NOMO-1 (cell line): ENCODE data around the gene REPS1.
"Not testable (repeated sequence)": the region's sequence is repeated elsewhere in the genome, so short reads cannot be mapped to it uniquely, and the experiment has no call there.

Source experiments
- DNase-seq, 2 experiments: peaks; one replicate each; lab custom pipeline; 2025; ENCODE audit not compliant: unreplicated experiment in 2 of 2; lab: John Stamatoyannopoulos, UW

The REPS1 gene

GRCh38 chr6:139007428-139007827, 19.4 kb upstream of the REPS1 start:
- no peak for DNase-seq

GRCh38 chr6:139006477-139006876, 18.4 kb upstream of the REPS1 start:
- DNase-seq: no peak

DNA sequence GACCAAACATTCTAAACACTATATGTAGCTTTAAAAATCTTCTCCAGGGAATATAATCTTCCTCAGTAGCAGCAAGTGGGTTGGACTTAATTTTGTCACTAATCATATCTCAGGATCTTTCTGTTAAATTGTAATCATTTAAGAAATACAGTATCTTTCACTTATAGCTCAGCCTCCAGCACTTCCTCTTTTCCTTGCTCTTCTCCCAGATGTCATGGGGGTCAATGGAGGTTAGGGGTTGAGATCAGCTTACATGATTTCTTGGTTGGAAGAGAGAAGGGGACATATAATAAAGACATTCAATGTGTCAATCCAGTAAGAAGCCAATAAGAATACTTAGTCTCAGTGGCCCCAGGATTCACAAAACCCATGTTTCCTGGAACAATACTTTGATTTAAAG, 15.7 kb upstream of the REPS1 start:
- peak in 1 of 2 experiments; percentile 58 for DNase-seq

DNA sequence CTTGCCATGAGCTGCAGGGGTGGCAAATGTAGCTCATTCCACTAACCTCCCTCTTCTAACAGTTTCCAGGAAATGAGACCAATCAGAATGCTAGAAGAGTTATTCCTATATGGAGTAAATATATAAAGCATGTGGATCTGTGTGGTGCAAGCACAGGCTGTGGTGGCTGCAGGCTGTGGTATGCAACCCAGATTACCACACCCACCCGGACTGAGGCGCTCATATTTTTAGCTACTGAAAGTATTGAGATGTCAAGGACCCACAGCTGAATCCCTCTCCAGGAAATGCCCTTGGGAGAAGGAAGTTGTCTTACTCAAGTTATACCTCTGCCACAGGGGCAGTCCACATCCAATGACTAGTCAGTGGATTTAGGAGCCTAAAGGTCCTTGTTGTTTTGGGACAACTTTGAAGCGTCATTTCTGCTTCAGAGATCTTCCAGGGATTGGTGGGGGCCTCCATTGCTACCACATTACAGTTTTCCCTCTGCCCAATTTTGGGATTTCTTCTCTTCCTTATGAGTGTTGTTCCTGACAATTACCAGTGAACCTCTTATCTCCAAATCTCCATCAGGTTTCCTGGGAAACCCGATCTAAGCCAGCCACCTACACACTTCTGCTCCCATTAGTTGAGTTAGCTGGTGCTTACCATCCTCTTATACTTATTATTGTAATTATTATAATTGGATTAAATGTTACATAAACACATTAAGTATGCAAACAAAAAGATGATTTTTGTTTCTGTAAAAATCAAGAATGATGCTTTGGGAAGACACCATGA, 12.1 kb upstream of the REPS1 start:
- DNase-seq: peak; percentile 6 to 33

DNA sequence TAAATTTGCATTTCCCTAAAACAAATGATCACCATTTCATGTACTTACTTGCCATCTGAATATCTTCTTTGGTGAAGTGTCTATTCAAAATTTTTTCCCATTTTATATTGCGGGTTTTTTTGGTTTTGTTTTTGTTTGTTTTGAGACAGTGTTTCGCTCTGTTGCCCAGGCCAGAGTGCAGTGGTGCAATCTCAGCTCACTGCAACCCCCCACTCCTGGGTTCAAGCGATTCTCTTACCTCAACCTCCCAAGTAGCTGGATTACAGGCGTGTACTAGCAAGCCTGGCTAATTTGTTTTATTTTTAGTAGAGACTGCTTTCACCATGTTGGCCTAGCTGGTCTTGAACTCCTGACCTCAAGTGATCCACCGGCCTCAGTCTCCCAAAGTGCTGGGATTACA, 9.1 kb upstream of the REPS1 start:
- no peak for DNase-seq

DNA sequence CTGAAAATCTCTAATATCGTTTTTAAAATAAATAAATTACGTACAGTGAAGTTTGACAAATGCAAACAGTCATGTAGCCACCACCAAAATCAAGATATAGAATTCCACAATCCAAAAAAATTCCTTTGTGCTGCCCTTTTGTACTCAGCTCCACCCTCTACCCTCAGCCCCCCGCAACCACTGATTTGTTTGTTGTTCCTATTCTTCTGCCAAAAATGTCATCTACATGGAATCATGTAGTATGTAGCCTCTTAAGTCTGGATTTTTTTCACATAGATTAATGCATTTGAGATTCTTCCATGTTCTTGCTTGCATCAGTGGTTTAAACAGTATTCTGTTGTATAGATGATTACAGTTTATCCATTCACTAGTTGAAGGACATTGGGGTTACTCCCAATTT, 8.5 kb upstream of the REPS1 start:
- DNase-seq: no peak

- not testable (repeated sequence) for DNase-seq
Measured at GRCh38 chr6:138993410-138993809, 5.4 kb upstream of the REPS1 start.

- DNase-seq: peak in 1 of 2 experiments; percentile 6
Measured at GRCh38 chr6:138992965-138993364, 4.9 kb upstream of the REPS1 start.

DNA sequence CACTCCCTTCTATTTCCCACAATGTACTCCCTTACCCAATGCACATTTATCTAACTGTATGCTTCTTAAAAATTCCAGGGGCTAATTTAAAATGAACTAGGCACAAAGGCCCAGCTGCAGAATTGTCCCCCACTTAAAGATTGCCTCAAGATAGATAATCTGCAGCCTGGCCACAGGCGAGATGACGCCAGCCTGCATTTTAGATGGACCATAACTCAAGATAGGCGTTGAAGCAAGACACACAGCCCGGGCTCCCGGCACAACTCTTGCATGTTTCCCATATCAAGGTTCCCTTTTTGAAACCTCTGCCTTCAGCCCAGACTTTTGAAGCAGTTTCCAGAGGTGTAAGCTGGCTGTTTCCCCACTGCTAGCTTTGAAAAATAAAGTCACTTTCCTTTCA, 3.2 kb upstream of the REPS1 start:
- DNase-seq: peak; percentile 73 to 79

- DNase-seq: no peak
Measured at GRCh38 chr6:138989098-138989983, 1.3 kb upstream of the REPS1 start.

GRCh38 chr6:138988469-138988834, 399 bp upstream of the REPS1 start:
- DNase-seq: no peak

- no peak for DNase-seq
Measured at GRCh38 chr6:138987080-138987642, 892 bp downstream of the REPS1 start.

GRCh38 chr6:138986578-138986977, 1.5 kb downstream of the REPS1 start:
- DNase-seq: peak; percentile 14 to 20

- no peak for DNase-seq
Measured at GRCh38 chr6:138981416-138981815, 6.6 kb downstream of the REPS1 start.

- peak; percentile 37 to 71 for DNase-seq
Measured at GRCh38 chr6:138979813-138980668, 8.0 kb downstream of the REPS1 start.

DNA sequence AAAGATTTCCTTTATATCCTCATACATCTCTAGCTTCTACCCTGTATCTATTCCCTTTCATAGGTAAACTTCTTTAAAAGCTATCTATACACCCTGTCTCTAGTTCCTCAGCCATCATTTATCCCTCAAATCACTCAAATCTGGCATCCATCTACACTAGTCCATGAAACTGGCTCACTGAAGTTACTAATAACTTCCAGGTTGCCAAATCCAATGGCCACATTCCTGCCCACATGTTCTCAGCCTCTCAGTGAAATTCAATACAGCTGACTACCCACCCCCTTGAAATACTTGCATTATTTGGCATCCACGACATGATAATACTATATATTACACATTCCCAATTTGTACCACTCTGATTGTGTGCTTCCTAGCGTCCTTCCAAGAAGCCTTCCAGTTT, 8.7 kb downstream of the REPS1 start:
- DNase-seq: no peak

GRCh38 chr6:138978229-138978628, 9.8 kb downstream of the REPS1 start:
- DNase-seq: no peak

GRCh38 chr6:138977646-138978167, 10.3 kb downstream of the REPS1 start:
- no peak for DNase-seq

- no peak for DNase-seq
Measured at GRCh38 chr6:138977242-138977641, 10.8 kb downstream of the REPS1 start.

DNA sequence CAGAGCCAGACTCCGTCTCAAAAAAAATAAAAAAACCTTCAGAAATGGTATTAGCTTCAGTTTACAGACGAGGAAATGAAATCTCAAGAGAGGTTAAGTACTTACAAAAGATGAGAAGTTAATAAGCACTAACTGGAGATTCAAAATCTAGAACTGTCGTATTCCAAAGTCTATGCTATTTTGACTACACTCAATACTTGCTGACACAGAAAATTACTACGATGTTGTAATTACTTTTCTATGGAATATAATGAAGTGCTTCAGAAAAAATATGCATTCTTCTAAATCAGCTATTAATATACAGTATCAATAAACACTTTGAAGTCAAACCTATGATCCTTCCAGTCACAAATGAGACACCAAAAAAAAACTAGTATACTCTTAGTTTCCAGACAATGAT, 12.2 kb downstream of the REPS1 start:
- DNase-seq: no peak
